H9 (cell line): ENCODE measurements around the gene PNPLA7. TPM values are rescaled to one million over a fixed set of nuclear protein-coding genes. Genes with fewer than 3 reads are reported as not detected.

Experiments used
- DNase-seq: peaks from one replicate; pipeline ENCODE4 v3.0.0-alpha.2; 2017
- H2AFZ ChIP-seq: one replicate; pipeline ENCODE4 v1.6.1; 2013; ENCODE audit warnings: mild to moderate bottlenecking, low read length, control low read depth, moderate library complexity
- H2AK5ac ChIP-seq: 2 replicates; pipeline ENCODE4 v1.6.1; 2013; ENCODE audit warnings: low read length, control low read depth, mixed read lengths; ENCODE audit not compliant: insufficient read length
- H2BK120ac ChIP-seq: one replicate; pipeline ENCODE4 v1.6.1; 2013; ENCODE audit warnings: low read depth, mild to moderate bottlenecking, low read length, control low read depth, inconsistent platforms; ENCODE audit not compliant: poor library complexity, severe bottlenecking
- H2BK12ac ChIP-seq: 2 replicates; pipeline ENCODE4 v1.6.1; 2013; ENCODE audit warnings: low read length, control low read depth, mixed read lengths, low read depth; ENCODE audit not compliant: insufficient read length
- H2BK15ac ChIP-seq: 2 replicates; pipeline ENCODE4 v1.6.1; 2013; ENCODE audit warnings: low read depth, low read length, control low read depth
- H2BK20ac ChIP-seq: one replicate; pipeline ENCODE4 v1.6.1; 2013; ENCODE audit warnings: low read depth, mild to moderate bottlenecking, low read length, control low read depth, inconsistent platforms; ENCODE audit not compliant: poor library complexity, severe bottlenecking
- H2BK5ac ChIP-seq: 2 replicates; pipeline ENCODE4 v1.6.1; 2013; ENCODE audit warnings: low read length, control low read depth, mixed read lengths; ENCODE audit not compliant: insufficient read length
- H3K14ac ChIP-seq: 2 replicates; pipeline ENCODE4 v1.6.1; 2013; ENCODE audit warnings: low read length, control low read depth; ENCODE audit not compliant: insufficient read depth
- H3K18ac ChIP-seq: 2 replicates; pipeline ENCODE4 v1.6.1; 2013; ENCODE audit warnings: low read depth, mild to moderate bottlenecking, mixed read lengths, low read length, control low read depth; ENCODE audit not compliant: insufficient read length
- H3K23ac ChIP-seq: 2 replicates; pipeline ENCODE4 v1.6.1; 2013; ENCODE audit warnings: low read length, control low read depth, mixed read lengths, low read depth; ENCODE audit not compliant: insufficient read length
- H3K23me2 ChIP-seq: 2 replicates; pipeline ENCODE4 v1.6.1; 2013; ENCODE audit warnings: low read depth, mild to moderate bottlenecking, mixed read lengths, low read length, control low read depth; ENCODE audit not compliant: insufficient read length, poor library complexity, severe bottlenecking
- H3K27ac ChIP-seq: 2 replicates; pipeline ENCODE4 v1.5.1; 2013; ENCODE audit warnings: low read length, control low read depth, mixed read lengths, low read depth; ENCODE audit not compliant: insufficient read length
- H3K27me3 ChIP-seq: 2 replicates; pipeline ENCODE4 v1.6.1; 2013; ENCODE audit warnings: low read length, control low read depth, inconsistent platforms; ENCODE audit not compliant: insufficient read depth
- H3K4ac ChIP-seq: 2 replicates; pipeline ENCODE4 v1.6.1; 2013; ENCODE audit warnings: low read depth, mild to moderate bottlenecking, control low read depth, inconsistent platforms, low read length, moderate library complexity
- H3K4me1 ChIP-seq: 2 replicates; pipeline ENCODE4 v1.6.1; 2013; ENCODE audit warnings: low read length, control low read depth, inconsistent platforms; ENCODE audit not compliant: insufficient read depth
- H3K4me2 ChIP-seq: 2 replicates; pipeline ENCODE4 v1.6.1; 2013; ENCODE audit warnings: low read length, control low read depth, mixed read lengths; ENCODE audit not compliant: insufficient read length, insufficient read depth
- H3K56ac ChIP-seq: 2 replicates; pipeline ENCODE4 v1.6.1; 2013; ENCODE audit warnings: low read depth, mild to moderate bottlenecking, mixed read lengths, low read length, control low read depth; ENCODE audit not compliant: insufficient read length
- H3K79me1 ChIP-seq: 2 replicates; pipeline ENCODE4 v1.6.1; 2013; ENCODE audit warnings: low read depth, mild to moderate bottlenecking, moderate library complexity, low read length, control low read depth, inconsistent platforms; ENCODE audit not compliant: insufficient read depth, poor library complexity, severe bottlenecking
- H3K79me2 ChIP-seq: 2 replicates; pipeline ENCODE4 v1.6.1; 2013; ENCODE audit warnings: low read length, control low read depth, inconsistent platforms; ENCODE audit not compliant: insufficient read depth
- H3K9ac ChIP-seq: 2 replicates; pipeline ENCODE4 v1.6.1; 2013; ENCODE audit warnings: low read length, control low read depth, mixed read lengths; ENCODE audit not compliant: insufficient read length; ENCODE audit errors: extremely low read depth
- H3K9me3 ChIP-seq: one replicate; pipeline ENCODE4 v1.6.1; 2013; ENCODE audit warnings: low read depth, low read length, inconsistent platforms; ENCODE audit not compliant: control insufficient read depth
- H3T11ph ChIP-seq: one replicate; pipeline ENCODE4 v1.6.1; 2013; ENCODE audit warnings: mild to moderate bottlenecking, low read length, control low read depth, inconsistent platforms
- H4K20me1 ChIP-seq: one replicate; pipeline ENCODE4 v1.6.1; 2013; ENCODE audit not compliant: control insufficient read depth, insufficient read length, insufficient read depth
- H4K5ac ChIP-seq: 2 replicates; pipeline ENCODE4 v1.6.1; 2013; ENCODE audit warnings: low read depth, mild to moderate bottlenecking, mixed read lengths, low read length, control low read depth; ENCODE audit not compliant: insufficient read length
- H4K8ac ChIP-seq: replicated peaks from 2 replicates; pipeline ENCODE4 v1.6.1; 2013; ENCODE audit warnings: low read length, control low read depth, mixed read lengths, low read depth; ENCODE audit not compliant: insufficient read length
- H4K91ac ChIP-seq: 2 replicates; pipeline ENCODE4 v1.6.1; 2013; ENCODE audit warnings: low read depth, mild to moderate bottlenecking, moderate library complexity, mixed read lengths, low read length, control low read depth; ENCODE audit not compliant: insufficient read length
- H3K27ac Mint-ChIP-seq, 3 experiments: 2 replicates in 2 of 3; 3 replicates in 1 of 3; pipeline ENCODE4 v1.8.0; 2020 to 2021; ENCODE audit warnings: mixed read lengths in 3 of 3, mild to moderate bottlenecking in 1 of 3, moderate library complexity in 1 of 3
- H3K27me3 Mint-ChIP-seq: 2 replicates; pipeline ENCODE4 v1.8.0; 2021; ENCODE audit warnings: low read depth, mild to moderate bottlenecking, moderate library complexity, mixed read lengths
- H3K36me3 Mint-ChIP-seq, 3 experiments: 2 replicates in 2 of 3; 3 replicates in 1 of 3; pipeline ENCODE4 v1.8.0; 2020 to 2021; ENCODE audit warnings: low read depth in 3 of 3, mixed read lengths in 3 of 3; ENCODE audit not compliant: insufficient read depth in 1 of 3
- H3K4me1 Mint-ChIP-seq, 2 experiments: 2 replicates each; pipeline ENCODE4 v1.8.0; 2020; ENCODE audit warnings: mixed read lengths in 2 of 2
- H3K4me3 Mint-ChIP-seq, 2 experiments: 2 replicates in 1 of 2; 3 replicates in 1 of 2; pipeline ENCODE4 v1.8.0; 2020 to 2021; ENCODE audit warnings: mild to moderate bottlenecking in 2 of 2, mixed read lengths in 2 of 2, moderate library complexity in 1 of 2
- H3K9me3 Mint-ChIP-seq, 2 experiments: 2 replicates in 1 of 2; 3 replicates in 1 of 2; pipeline ENCODE4 v1.8.0; 2020; ENCODE audit warnings: mild to moderate bottlenecking in 2 of 2, mixed read lengths in 2 of 2, moderate library complexity in 1 of 2
- WGBS: extraction: QIAGEN DNeasy Blood & Tissue Kit; methylation state at CpG from one replicate; pipeline ENCODE4 v1.1.7; 2013; ENCODE audit warnings: missing lambda C conversion rate, low lambda C conversion rate, mixed read lengths; ENCODE audit not compliant: insufficient read length; ENCODE audit errors: extremely low coverage; 5-methylcytosine and 5-hydroxymethylcytosine counted together
- total RNA-seq: library from RNA; stranded (reverse); gene quantifications from 2 replicates; pipeline ENCODE4 v1.2.1, GENCODE V29; 2021
- TF ChIP-seq, protein P1 (sequence below): fragments of 200-600 bp; sonication (generic); conservative IDR thresholded peaks from 3 replicates; pipeline ENCODE4 v1.8.0; 2021; ENCODE audit warnings: antibody characterized with exemption, mild to moderate bottlenecking

PNPLA7 gene
- total RNA-seq, 1 experiment from 2014 or later = 1.8 TPM

DNA sequence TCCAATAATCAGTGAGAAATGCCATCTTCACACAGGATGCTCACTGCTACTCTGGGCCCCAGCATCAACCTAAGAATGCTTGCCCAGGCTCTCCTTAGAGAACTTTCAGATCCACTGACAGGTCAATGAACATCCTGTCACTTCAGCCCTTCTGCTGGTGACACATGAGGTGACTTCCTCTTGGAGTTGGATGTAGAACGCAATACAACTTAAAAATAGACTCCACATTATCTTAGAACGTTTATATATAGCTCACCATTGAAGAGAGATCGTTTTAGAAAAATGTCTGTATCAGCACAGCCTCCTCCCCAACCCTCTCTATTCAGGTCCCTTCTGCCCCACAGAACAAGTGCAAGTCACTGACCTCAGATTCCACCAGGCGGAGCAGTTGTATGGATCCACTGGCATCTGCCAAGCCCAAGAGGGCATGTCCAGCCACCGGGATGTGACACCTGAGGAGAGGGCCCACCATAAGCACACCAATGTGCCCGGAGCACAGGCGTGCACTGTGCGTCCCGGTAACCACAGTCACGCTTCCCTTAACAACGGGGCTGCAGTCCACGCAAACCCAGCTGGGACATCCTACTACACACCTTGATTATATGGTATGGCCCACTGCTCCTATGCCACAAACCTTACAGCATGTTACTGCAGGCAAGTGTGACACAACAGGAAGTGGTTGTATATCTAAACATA lies 25.7 kb upstream of the PNPLA7 start:
- Histone ChIP-seq H2BK12ac (no peak overlapping the region), H3K79me2 (peaks cover 10% of the 10 kb centered on the region; the same call in 1 of the 2 replicates), H2BK120ac (no peak overlapping the region), H3T11ph (no peak overlapping the region), H3K79me1 (peaks cover 17% of the 10 kb centered on the region), H3K27me3 (no peaks in the 10 kb centered on the region), H3K4ac (no peak overlapping the region), H2BK20ac (no peak overlapping the region), H3K9me3 (no peaks in the 10 kb centered on the region), H4K91ac (no peak overlapping the region), H3K56ac (no peak overlapping the region), H3K14ac (no peak overlapping the region), H2BK15ac (no peak overlapping the region), H2AFZ (no peak overlapping the region), H3K23ac (no peak overlapping the region), H4K5ac (no peak overlapping the region), H3K9ac (no peak overlapping the region), H4K20me1 (no peaks in the 10 kb centered on the region), H3K23me2 (peaks cover 12% of the 10 kb centered on the region), H4K8ac (no peak overlapping the region), H3K18ac (no peak overlapping the region), H3K4me2 (no peak overlapping the region), H3K4me1 (peaks cover 4% of the 10 kb centered on the region; the same call in 1 of the 2 replicates), H2AK5ac (no peak overlapping the region), H3K27ac (no peak overlapping the region), H2BK5ac (no peak overlapping the region)
- Mint-ChIP-seq H3K9me3 (no peaks in the 10 kb centered on the region), H3K4me3 (peak overlapping the region; percentile 34 to 57; a peak in 2 of 5 replicates), H3K36me3 (peaks cover 39 to 60% (median 49%) of the 10 kb centered on the region in 3 experiments), H3K4me1 (peaks cover 22 to 28% of the 10 kb centered on the region in 2 experiments), H3K27ac (no peak overlapping the region), H3K27me3 (no peaks in the 10 kb centered on the region)
- WGBS = no CpG with 5 or more reads among the region's 12 CpGs
- TF ChIP-seq, protein P1, sequence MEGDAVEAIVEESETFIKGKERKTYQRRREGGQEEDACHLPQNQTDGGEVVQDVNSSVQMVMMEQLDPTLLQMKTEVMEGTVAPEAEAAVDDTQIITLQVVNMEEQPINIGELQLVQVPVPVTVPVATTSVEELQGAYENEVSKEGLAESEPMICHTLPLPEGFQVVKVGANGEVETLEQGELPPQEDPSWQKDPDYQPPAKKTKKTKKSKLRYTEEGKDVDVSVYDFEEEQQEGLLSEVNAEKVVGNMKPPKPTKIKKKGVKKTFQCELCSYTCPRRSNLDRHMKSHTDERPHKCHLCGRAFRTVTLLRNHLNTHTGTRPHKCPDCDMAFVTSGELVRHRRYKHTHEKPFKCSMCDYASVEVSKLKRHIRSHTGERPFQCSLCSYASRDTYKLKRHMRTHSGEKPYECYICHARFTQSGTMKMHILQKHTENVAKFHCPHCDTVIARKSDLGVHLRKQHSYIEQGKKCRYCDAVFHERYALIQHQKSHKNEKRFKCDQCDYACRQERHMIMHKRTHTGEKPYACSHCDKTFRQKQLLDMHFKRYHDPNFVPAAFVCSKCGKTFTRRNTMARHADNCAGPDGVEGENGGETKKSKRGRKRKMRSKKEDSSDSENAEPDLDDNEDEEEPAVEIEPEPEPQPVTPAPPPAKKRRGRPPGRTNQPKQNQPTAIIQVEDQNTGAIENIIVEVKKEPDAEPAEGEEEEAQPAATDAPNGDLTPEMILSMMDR = no peak
- DNase-seq = no peak
